BJ (cell line): ENCODE results near the gene BRINP1. TPM values are rescaled to one million over a fixed set of nuclear protein-coding genes. Genes with fewer than 3 reads are reported as not detected.

Experiments
- CTCF ChIA-PET: fragments of 350-600 bp; formaldehyde crosslinking; extraction: SDS; loops from one replicate; lab custom pipeline; 2021; ENCODE audit warnings: antibody characterized with exemption, inconsistent platforms; lab: Yijun Ruan, JAX
- POLR2A ChIA-PET: fragments of 300-600 bp; sonication (Branson Sonifier 250); formaldehyde crosslinking; extraction: SDS; loops from one replicate; lab custom pipeline; 2021; ENCODE audit warnings: antibody characterized with exemption; lab: Charles Lee
- DNase-seq: peaks from one replicate; pipeline ENCODE4 v3.0.0-alpha.2; 2011; ENCODE audit warnings: low read depth
- H3K27me3 ChIP-seq: 2 replicates; pipeline ENCODE4 v1.6.0; 2011; ENCODE audit warnings: low read length; ENCODE audit not compliant: control insufficient read depth, insufficient read depth
- H3K36me3 ChIP-seq: 2 replicates; pipeline ENCODE4 v1.5.1; 2011; ENCODE audit warnings: low read length; ENCODE audit not compliant: control insufficient read depth, insufficient read depth
- H3K4me3 ChIP-seq: 2 replicates; pipeline ENCODE4 v1.5.1; 2011; ENCODE audit warnings: low read depth, mild to moderate bottlenecking, control low read depth, low read length
- CTCF ChIP-seq: IDR thresholded peaks from 2 replicates; pipeline ENCODE4 v1.5.1; 2011; ENCODE audit warnings: low read depth, mild to moderate bottlenecking, control low read depth, inconsistent platforms, low read length, moderate library complexity; ENCODE audit not compliant: insufficient read depth
- polyA plus RNA-seq: library from polyadenylated mRNA; depleted of rRNA; stranded (reverse); fragments of >200 nt; gene quantifications from 2 replicates; pipeline ENCODE4 v1.2.3, GENCODE V29; 2011

The BRINP1 gene
- polyA plus RNA-seq, 1 experiment: 0.60 TPM

- POLR2A ChIA-PET: no interaction called here
- H3K4me3 ChIP-seq: no peak overlapping the region
- H3K27me3 ChIP-seq: no peaks in the 10 kb centered on the region
- no peak for TF ChIP-seq CTCF
- CTCF ChIA-PET: no interaction called here
- no peaks in the 10 kb centered on the region for H3K36me3 ChIP-seq
- no peak for DNase-seq
Measured at GRCh38 chr9:119215651-119216050, 153.6 kb downstream of the BRINP1 start.

GRCh38 chr9:119213471-119213870, 155.8 kb downstream of the BRINP1 start:
- CTCF ChIA-PET: no interaction called here
- Histone ChIP-seq H3K27me3 (no peaks in the 10 kb centered on the region), H3K4me3 (no peak overlapping the region), H3K36me3 (no peaks in the 10 kb centered on the region)
- no peak for DNase-seq
- POLR2A ChIA-PET: no interaction called here
- no peak for TF ChIP-seq CTCF

GRCh38 chr9:119197893-119198607, 171.2 kb downstream of the BRINP1 start:
- Histone ChIP-seq H3K36me3 (no peaks in the 10 kb centered on the region), H3K27me3 (no peaks in the 10 kb centered on the region), H3K4me3 (no peak overlapping the region)
- ChIA-PET POLR2A (no interaction called here), CTCF (no interaction called here)
- no peak for TF ChIP-seq CTCF
- no peak for DNase-seq

- no peaks in the 10 kb centered on the region for H3K36me3 ChIP-seq
- TF ChIP-seq CTCF: no peak
- ChIA-PET CTCF (no interaction called here), POLR2A (no interaction called here)
- H3K27me3 ChIP-seq: no peaks in the 10 kb centered on the region
- no peak overlapping the region for H3K4me3 ChIP-seq
- no peak for DNase-seq
Measured at GRCh38 chr9:119195521-119195920, 173.7 kb downstream of the BRINP1 start.

GRCh38 chr9:119185298-119185697, 183.9 kb downstream of the BRINP1 start:
- DNase-seq: no peak
- ChIA-PET POLR2A (no interaction called here), CTCF (no interaction called here)

More at GRCh38 chr9:119185298-119185697, 183.9 kb downstream of the BRINP1 start:
- Histone ChIP-seq H3K4me3 (no peak overlapping the region), H3K27me3 (no peaks in the 10 kb centered on the region), H3K36me3 (no peaks in the 10 kb centered on the region)
- no peak for TF ChIP-seq CTCF
